SK-N-SH (cell line): ENCODE measurements around the gene PCSK2. TPM values are rescaled to one million over a fixed set of nuclear protein-coding genes. Genes with fewer than 3 reads are reported as not detected.
A peak's percentile ranks its signal among the peaks of the same experiment; 100 is the strongest.

ENCODE experiments used
- CTCF ChIA-PET: fragments of 300-600, 350-600 bp; formaldehyde crosslinking; extraction: SDS; loops from one replicate; lab custom pipeline; 2021; lab: Yijun Ruan, JAX
- POLR2A ChIA-PET: fragments of 350-600 bp; sonication (Branson Sonifier 250); formaldehyde crosslinking; extraction: SDS; loops from one replicate; lab custom pipeline; 2020; ENCODE audit warnings: antibody characterized with exemption, inconsistent platforms; lab: Yijun Ruan, JAX
- DNase-seq: peaks from one replicate; pipeline ENCODE4 v3.0.0; 2012
- H2AFZ ChIP-seq: fragments of 200-600 bp; sonication (generic); 2 replicates; pipeline ENCODE4 v1.8.1; 2016; ENCODE audit warnings: antibody characterized with exemption, mild to moderate bottlenecking, low read depth
- H3F3A ChIP-seq: fragments of 200-600 bp; sonication (generic); replicated peaks from 2 replicates; pipeline ENCODE3; 2016; ENCODE audit warnings: antibody characterized with exemption, mild to moderate bottlenecking; ENCODE audit not compliant: insufficient read depth
- H3K27ac ChIP-seq, 2 experiments: fragments of 200-500 bp in 1 of 2; fragments of 200-600 bp in 1 of 2; sonication (Bioruptor generic) in 1 of 2; sonication (generic), shearing (Covaris generic) in 1 of 2; 2 replicates each; pipeline versions ENCODE4 v1.5.1 to v1.6.1; 2014 to 2016; ENCODE audit warnings: low read depth in 2 of 2, inconsistent platforms in 1 of 2, low read length in 1 of 2, mild to moderate bottlenecking in 1 of 2, mixed read lengths in 1 of 2
- H3K27me3 ChIP-seq: fragments of 200-600 bp; sonication (generic), shearing (Covaris generic); 2 replicates; pipeline ENCODE4 v1.6.1; 2016; ENCODE audit warnings: mixed run types; ENCODE audit not compliant: insufficient read depth
- H3K36me3 ChIP-seq, 2 experiments: fragments of 200-500 bp in 1 of 2; fragments of 200-600 bp in 1 of 2; sonication (Bioruptor generic) in 1 of 2; sonication (generic) in 1 of 2; replicated peaks in 1 of 2; 2 replicates each; pipeline versions ENCODE3 to v1.5.1; 2014 to 2016; ENCODE audit warnings: low read length in 1 of 2, mild to moderate bottlenecking in 1 of 2; ENCODE audit not compliant: insufficient read depth in 2 of 2, control insufficient read depth in 1 of 2
- H3K4me1 ChIP-seq, 2 experiments: fragments of 200-500 bp in 1 of 2; fragments of 200-600 bp in 1 of 2; sonication (Bioruptor generic) in 1 of 2; sonication (generic), shearing (Covaris generic) in 1 of 2; 2 replicates each; pipeline versions ENCODE4 v1.5.1 to v1.6.1; 2014 to 2016; ENCODE audit warnings: low read depth in 1 of 2, low read length in 1 of 2, mixed run types in 1 of 2; ENCODE audit not compliant: insufficient read depth in 2 of 2, control insufficient read depth in 1 of 2
- H3K4me2 ChIP-seq: fragments of 200-600 bp; sonication (generic), shearing (Covaris generic); 2 replicates; pipeline ENCODE4 v1.6.1; 2017; ENCODE audit warnings: mixed run types
- H3K4me3 ChIP-seq, 2 experiments: fragments of 200-500 bp in 1 of 2; fragments of 200-600 bp in 1 of 2; sonication (Bioruptor generic) in 1 of 2; sonication (generic), shearing (Covaris generic) in 1 of 2; 2 replicates each; pipeline versions ENCODE4 v1.5.1 to v1.8.1; 2014 to 2016; ENCODE audit warnings: low read depth in 2 of 2, inconsistent platforms in 1 of 2, low read length in 1 of 2, mild to moderate bottlenecking in 1 of 2, mixed read lengths in 1 of 2, moderate library complexity in 1 of 2
- H3K79me2 ChIP-seq: fragments of 200-600 bp; sonication (generic); 2 replicates; pipeline ENCODE4 v1.8.1; 2017; ENCODE audit warnings: mild to moderate bottlenecking; ENCODE audit not compliant: insufficient read depth
- H3K9ac ChIP-seq: fragments of 200-600 bp; sonication (generic); 2 replicates; pipeline ENCODE4 v1.6.1; 2017; ENCODE audit warnings: mixed run types
- H3K9me2 ChIP-seq: fragments of 200-600 bp; sonication (generic); 2 replicates; pipeline ENCODE4 v1.6.1; 2017; ENCODE audit warnings: mixed run types
- H3K9me3 ChIP-seq: fragments of 200-600 bp; sonication (generic); 2 replicates; pipeline ENCODE4 v1.6.1; 2017; ENCODE audit warnings: mixed run types, mild to moderate bottlenecking, moderate library complexity
- H4K20me1 ChIP-seq: fragments of 200-600 bp; sonication (generic); 2 replicates; pipeline ENCODE4 v1.6.1; 2017; ENCODE audit warnings: mild to moderate bottlenecking, mixed run types; ENCODE audit not compliant: insufficient read depth
- EZH2phosphoT487 ChIP-seq: fragments of 200-600 bp; sonication (generic); IDR thresholded peaks from 2 replicates; pipeline ENCODE4 v1.6.1; 2017; ENCODE audit warnings: low read depth, mixed run types, mild to moderate bottlenecking, antibody characterized with exemption, moderate library complexity, borderline replicate concordance
- GABPA ChIP-seq: IDR thresholded peaks from 2 replicates; pipeline ENCODE4 v1.4.0; 2012; ENCODE audit warnings: low read depth, mild to moderate bottlenecking
- GATA2 ChIP-seq: sonication (generic); formaldehyde crosslinking; IDR thresholded peaks from 2 replicates; pipeline ENCODE4 v1.5.0; 2020; ENCODE audit warnings: mild to moderate bottlenecking, missing genetic modification reagents
- MEF2A ChIP-seq: IDR thresholded peaks from 2 replicates; pipeline ENCODE4 v1.4.0; 2012; ENCODE audit warnings: low read depth, borderline replicate concordance
- NRF1 ChIP-seq: IDR thresholded peaks from 2 replicates; pipeline ENCODE4 v1.6.1; 2012; ENCODE audit warnings: low read depth, mild to moderate bottlenecking, low read length
- POLR2AphosphoS5 ChIP-seq: IDR thresholded peaks from 2 replicates; pipeline ENCODE4 v1.6.1; 2012; ENCODE audit warnings: low read depth, low read length
- SIN3A ChIP-seq: IDR thresholded peaks from 2 replicates; pipeline ENCODE4 v1.6.1; 2012; ENCODE audit warnings: low read depth, mild to moderate bottlenecking, low read length, moderate library complexity, borderline replicate concordance
- TCF12 ChIP-seq: IDR thresholded peaks from 2 replicates; pipeline ENCODE4 v1.4.0; 2012
- USF1 ChIP-seq: IDR thresholded peaks from 2 replicates; pipeline ENCODE4 v1.4.0; 2012; ENCODE audit warnings: low read depth, borderline replicate concordance
- YY1 ChIP-seq: IDR thresholded peaks from 2 replicates; pipeline ENCODE4 v1.4.0; 2012; ENCODE audit warnings: low read depth, mild to moderate bottlenecking
- polyA plus RNA-seq, 3 experiments: library from polyadenylated mRNA; depleted of rRNA; stranded (reverse); fragments of >200 nt; gene quantifications; 2 replicates each; pipeline ENCODE4 v1.2.3, GENCODE V29; 2012
- TF ChIP-seq, protein P1 (sequence below): IDR thresholded peaks from 2 replicates; pipeline ENCODE4 v1.4.0; 2012; ENCODE audit warnings: low read depth, borderline replicate concordance
- TF ChIP-seq, protein P2 (sequence below): fragments of 150-350 bp; IDR thresholded peaks from 2 replicates; pipeline ENCODE4 v1.6.1; 2017; ENCODE audit warnings: antibody characterized with exemption, low read length, low read depth, borderline replicate concordance

Gene PCSK2
- polyA plus RNA-seq, 1 of the 3 experiments (the other 2 are of a cell fraction), result not detected

- TF ChIP-seq EZH2phosphoT487 (no peak), GATA2 (CRISPR knock-in tag) (no peak), SIN3A (no peak), GABPA (no peak)
- TF ChIP-seq, protein P1, sequence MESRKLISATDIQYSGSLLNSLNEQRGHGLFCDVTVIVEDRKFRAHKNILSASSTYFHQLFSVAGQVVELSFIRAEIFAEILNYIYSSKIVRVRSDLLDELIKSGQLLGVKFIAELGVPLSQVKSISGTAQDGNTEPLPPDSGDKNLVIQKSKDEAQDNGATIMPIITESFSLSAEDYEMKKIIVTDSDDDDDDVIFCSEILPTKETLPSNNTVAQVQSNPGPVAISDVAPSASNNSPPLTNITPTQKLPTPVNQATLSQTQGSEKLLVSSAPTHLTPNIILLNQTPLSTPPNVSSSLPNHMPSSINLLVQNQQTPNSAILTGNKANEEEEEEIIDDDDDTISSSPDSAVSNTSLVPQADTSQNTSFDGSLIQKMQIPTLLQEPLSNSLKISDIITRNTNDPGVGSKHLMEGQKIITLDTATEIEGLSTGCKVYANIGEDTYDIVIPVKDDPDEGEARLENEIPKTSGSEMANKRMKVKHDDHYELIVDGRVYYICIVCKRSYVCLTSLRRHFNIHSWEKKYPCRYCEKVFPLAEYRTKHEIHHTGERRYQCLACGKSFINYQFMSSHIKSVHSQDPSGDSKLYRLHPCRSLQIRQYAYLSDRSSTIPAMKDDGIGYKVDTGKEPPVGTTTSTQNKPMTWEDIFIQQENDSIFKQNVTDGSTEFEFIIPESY, result no peak
Observed at GRCh38 chr20:17525132-17525531, 298.3 kb downstream of the PCSK2 start (continued).

DNA sequence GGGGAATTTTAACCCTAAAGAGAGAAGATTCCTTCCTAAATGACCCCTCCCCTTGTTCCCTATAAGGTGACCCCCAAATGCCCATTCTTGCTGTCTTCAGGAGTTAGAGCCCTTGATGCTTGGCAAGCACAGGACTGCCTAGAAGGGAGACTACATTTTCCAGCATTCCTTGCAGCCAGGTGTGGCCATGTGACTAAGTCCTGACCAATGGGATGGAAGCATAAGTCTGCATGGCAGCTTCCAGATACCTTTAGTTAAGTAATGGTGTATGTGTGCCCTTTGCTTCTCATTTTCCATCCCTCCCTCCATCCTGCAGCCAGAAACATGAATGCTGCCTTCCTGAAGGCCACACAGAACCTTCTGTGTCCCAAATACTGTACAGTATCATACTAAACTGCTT, 298.8 kb downstream of the PCSK2 start:
- no peaks in the 10 kb centered on the region for H3K9me2 ChIP-seq
- no peaks in the 10 kb centered on the region for H3K36me3 ChIP-seq
- H3K4me1 ChIP-seq, result peaks cover 1 to 3% of the 10 kb centered on the region in 2 experiments; a peak in 2 of 4 replicates
- no peaks in the 10 kb centered on the region for H3F3A ChIP-seq
- no peak overlapping the region for H2AFZ ChIP-seq
- H3K27me3 ChIP-seq, result no peaks in the 10 kb centered on the region
- no peaks in the 10 kb centered on the region for H3K79me2 ChIP-seq
- POLR2A ChIA-PET, result no interaction called here
- no peak overlapping the region for H3K9ac ChIP-seq
- H3K9me3 ChIP-seq, result no peaks in the 10 kb centered on the region
- no peaks in the 10 kb centered on the region for H4K20me1 ChIP-seq
- peak; percentile 50 for DNase-seq
- no peak overlapping the region for H3K4me3 ChIP-seq
- CTCF ChIA-PET, result no interaction called here
- H3K27ac ChIP-seq, result no peak overlapping the region
- no peak overlapping the region for H3K4me2 ChIP-seq
- TF ChIP-seq MEF2A (no peak), TCF12 (no peak), USF1 (peak; percentile 92), YY1 (peak; percentile 33; the same call in 1 of the 2 replicates), SIN3A (no peak), POLR2AphosphoS5 (no peak), NRF1 (no peak)
- TF ChIP-seq, protein P2, sequence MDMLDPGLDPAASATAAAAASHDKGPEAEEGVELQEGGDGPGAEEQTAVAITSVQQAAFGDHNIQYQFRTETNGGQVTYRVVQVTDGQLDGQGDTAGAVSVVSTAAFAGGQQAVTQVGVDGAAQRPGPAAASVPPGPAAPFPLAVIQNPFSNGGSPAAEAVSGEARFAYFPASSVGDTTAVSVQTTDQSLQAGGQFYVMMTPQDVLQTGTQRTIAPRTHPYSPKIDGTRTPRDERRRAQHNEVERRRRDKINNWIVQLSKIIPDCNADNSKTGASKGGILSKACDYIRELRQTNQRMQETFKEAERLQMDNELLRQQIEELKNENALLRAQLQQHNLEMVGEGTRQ, result peak; percentile 54; the same call in 1 of the 2 replicates
- TF ChIP-seq, protein P1, result no peak
